Measurements from ENCODE around the gene KTN1.

The KTN1 gene

GRCh38 chr14:55667801-55668200 lies 87.8 kb downstream of the KTN1 start:
- no peak for DNase-seq (ENCODE audit: low spot score)

GRCh38 chr14:55671641-55672040 lies 91.6 kb downstream of the KTN1 start:
- DNase-seq (ENCODE audit: low spot score): no peak

GRCh38 chr14:55673048-55673447 lies 93.0 kb downstream of the KTN1 start:
- no peak for DNase-seq (ENCODE audit: low spot score)

- no peak for DNase-seq (ENCODE audit: low spot score)
These were observed 101.1 kb downstream of the KTN1 start for GRCh38 chr14:55681096-55681495.

- no peak for DNase-seq (ENCODE audit: low spot score)
These were observed 105.1 kb downstream of the KTN1 start for GRCh38 chr14:55684956-55685584.

- DNase-seq (ENCODE audit: low spot score): no peak
These were observed 106.7 kb downstream of the KTN1 start for GRCh38 chr14:55686713-55687112.

GRCh38 chr14:55688566-55688965 lies 108.6 kb downstream of the KTN1 start:
- no peak for DNase-seq (ENCODE audit: low spot score)

- DNase-seq (ENCODE audit: low spot score): no peak
These were observed 110.2 kb downstream of the KTN1 start for GRCh38 chr14:55689981-55690871.

GRCh38 chr14:55691659-55692058 lies 111.7 kb downstream of the KTN1 start:
- DNase-seq (ENCODE audit: low spot score): no peak

GRCh38 chr14:55693904-55694303 lies 113.9 kb downstream of the KTN1 start:
- no peak for DNase-seq (ENCODE audit: low spot score)

GRCh38 chr14:55697414-55697861 lies 117.4 kb downstream of the KTN1 start:
- no peak for DNase-seq (ENCODE audit: low spot score)

- DNase-seq (ENCODE audit: low spot score): no peak
These were observed 118.0 kb downstream of the KTN1 start for GRCh38 chr14:55698051-55698450.

- DNase-seq (ENCODE audit: low spot score): no peak
These were observed 119.4 kb downstream of the KTN1 start for GRCh38 chr14:55699131-55700057.

GRCh38 chr14:55701638-55702037 lies 121.6 kb downstream of the KTN1 start:
- DNase-seq (ENCODE audit: low spot score): no peak

- DNase-seq (ENCODE audit: low spot score): no peak
These were observed 122.5 kb downstream of the KTN1 start for GRCh38 chr14:55702511-55702910.

- no peak for DNase-seq (ENCODE audit: low spot score)
These were observed 124.6 kb downstream of the KTN1 start for GRCh38 chr14:55704654-55705053.

- no peak for DNase-seq (ENCODE audit: low spot score)
These were observed 125.8 kb downstream of the KTN1 start for GRCh38 chr14:55705651-55706364.

- no peak for DNase-seq (ENCODE audit: low spot score)
These were observed 126.3 kb downstream of the KTN1 start for GRCh38 chr14:55706365-55706684.

GRCh38 chr14:55706893-55707292 lies 126.9 kb downstream of the KTN1 start:
- no peak for DNase-seq (ENCODE audit: low spot score)

- DNase-seq (ENCODE audit: low spot score): no peak
These were observed 127.4 kb downstream of the KTN1 start for GRCh38 chr14:55707365-55707804.

- DNase-seq (ENCODE audit: low spot score): no peak
These were observed 130.6 kb downstream of the KTN1 start for GRCh38 chr14:55710506-55711041.
